ENCODE data around the gene MSANTD2. TPM values are rescaled to one million over a fixed set of nuclear protein-coding genes. Genes with fewer than 3 reads are reported as not detected.

Gene MSANTD2
- 10 to 100 TPM; 19.8 to 32.8 (median 23.5) TPM for total RNA-seq

DNA sequence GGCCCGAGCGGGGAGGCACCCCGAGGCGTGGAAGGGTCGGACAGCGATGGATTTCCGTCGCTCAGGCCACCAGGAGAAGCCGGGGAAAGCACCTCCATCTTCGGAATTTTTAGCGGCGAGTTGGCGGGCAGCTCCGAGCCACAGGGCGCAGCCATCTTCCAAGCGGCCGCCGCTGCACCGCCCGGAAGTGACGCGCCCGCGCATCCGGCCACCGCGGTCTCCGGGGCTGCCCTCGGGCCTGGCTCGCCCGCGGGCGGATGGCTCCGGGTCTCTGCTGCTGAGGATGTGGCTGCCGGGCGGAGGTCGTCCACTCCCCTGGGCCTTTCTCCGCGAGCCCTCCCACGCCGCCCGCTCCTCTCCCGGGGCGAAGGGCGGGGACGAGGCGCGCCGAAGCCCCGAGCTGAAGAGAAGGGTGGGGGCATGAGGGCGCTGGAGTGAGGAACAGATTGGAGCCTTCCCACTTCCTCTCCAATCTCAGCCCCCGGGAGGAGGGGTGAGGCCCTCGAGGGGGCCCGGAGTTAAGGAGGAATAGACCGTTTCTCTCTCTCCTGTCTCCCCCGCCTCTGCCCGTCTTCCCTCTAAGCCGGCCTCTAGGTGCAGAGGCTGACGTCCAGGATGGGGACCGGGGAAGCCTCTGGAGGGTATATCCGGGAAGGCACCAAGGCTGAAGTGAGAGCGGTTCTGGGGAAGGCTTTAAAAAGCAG lies at the start of gene MSANTD2:
Gene MSANTD2 (minus strand): TSS at position 181 of the 704 bp plus-strand sequence. CDS start 26 bp downstream, at position 155.
- no peaks in the 10 kb centered on the region for H3K27me3 ChIP-seq
- H3K4me3 ChIP-seq = peak within 1 kb of the TSS; percentile 76 to 96 (median 90)
- H3K9me3 ChIP-seq = no peaks in the 10 kb centered on the region
- peaks cover 0 to 50% (median 21%) of the 10 kb centered on the region in 4 donors for H3K4me1 ChIP-seq
- H3K27ac ChIP-seq = peak within 1 kb of the TSS; percentile 89 to 98 (median 97)
- WGBS, 2 donors = 0 to 1% methylated on average over 12 to 41 of the region's 62 CpGs
- peaks cover 0 to 6% (median 0%) of the 10 kb centered on the region in 3 donors for H3K36me3 ChIP-seq
- DNase-seq (ENCODE audit: low spot score in 2 of 2) = peak; percentile 62 to 64
- TF ChIP-seq POLR2A (IDR thresholded peaks at IDR 0.05) (peak in 1 of 2 donors; percentile 75), EP300 (IDR thresholded peaks at IDR 0.05) (peak in 1 of 2 donors; percentile 90)
- TF ChIP-seq, protein P1, sequence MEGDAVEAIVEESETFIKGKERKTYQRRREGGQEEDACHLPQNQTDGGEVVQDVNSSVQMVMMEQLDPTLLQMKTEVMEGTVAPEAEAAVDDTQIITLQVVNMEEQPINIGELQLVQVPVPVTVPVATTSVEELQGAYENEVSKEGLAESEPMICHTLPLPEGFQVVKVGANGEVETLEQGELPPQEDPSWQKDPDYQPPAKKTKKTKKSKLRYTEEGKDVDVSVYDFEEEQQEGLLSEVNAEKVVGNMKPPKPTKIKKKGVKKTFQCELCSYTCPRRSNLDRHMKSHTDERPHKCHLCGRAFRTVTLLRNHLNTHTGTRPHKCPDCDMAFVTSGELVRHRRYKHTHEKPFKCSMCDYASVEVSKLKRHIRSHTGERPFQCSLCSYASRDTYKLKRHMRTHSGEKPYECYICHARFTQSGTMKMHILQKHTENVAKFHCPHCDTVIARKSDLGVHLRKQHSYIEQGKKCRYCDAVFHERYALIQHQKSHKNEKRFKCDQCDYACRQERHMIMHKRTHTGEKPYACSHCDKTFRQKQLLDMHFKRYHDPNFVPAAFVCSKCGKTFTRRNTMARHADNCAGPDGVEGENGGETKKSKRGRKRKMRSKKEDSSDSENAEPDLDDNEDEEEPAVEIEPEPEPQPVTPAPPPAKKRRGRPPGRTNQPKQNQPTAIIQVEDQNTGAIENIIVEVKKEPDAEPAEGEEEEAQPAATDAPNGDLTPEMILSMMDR (IDR thresholded peaks at IDR 0.05) = peak in 2 of 5 experiments; percentile 41 to 45

DNA sequence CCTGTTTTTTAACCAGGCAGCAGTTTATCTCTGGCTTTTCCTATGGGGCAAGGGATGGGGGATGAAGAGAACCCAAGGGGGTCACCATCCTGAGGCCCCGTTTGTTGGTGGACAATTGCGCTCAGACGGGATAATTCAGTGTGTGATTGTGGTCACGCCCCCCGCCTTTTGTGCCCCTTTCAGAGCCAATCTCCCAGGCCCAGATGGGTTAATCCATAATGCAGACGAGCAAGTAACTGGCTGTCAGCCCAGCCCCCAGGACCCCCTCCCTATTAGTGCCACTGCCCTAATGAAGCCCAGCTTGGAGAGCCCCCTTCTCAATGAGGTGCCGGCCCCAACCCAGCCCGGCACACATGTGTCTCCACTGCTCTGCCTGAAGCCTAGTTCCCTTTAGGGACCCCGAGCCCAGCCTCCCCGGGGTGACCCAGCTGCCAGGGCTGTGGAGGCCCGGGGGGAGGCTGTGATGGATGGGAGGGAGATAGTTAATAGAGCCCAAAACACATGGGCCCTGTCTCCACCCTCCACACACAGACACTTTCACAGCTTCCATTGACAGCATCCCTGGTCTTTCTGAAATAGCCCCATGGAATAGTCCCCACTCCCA lies 46.0 kb upstream of the MSANTD2 start:
- peaks cover 8 to 99% of the 10 kb centered on the region in 2 donors for H3K27me3 ChIP-seq
- WGBS, 2 donors = 3 to 12% methylated on average over 11 of the region's 11 CpGs
- peaks cover 0 to 18% (median 2%) of the 10 kb centered on the region in 4 donors for H3K4me1 ChIP-seq
- H3K36me3 ChIP-seq = no peaks in the 10 kb centered on the region
- no peak for TF ChIP-seq POLR2A (IDR thresholded peaks at IDR 0.05)
- TF ChIP-seq, protein P1 (IDR thresholded peaks at IDR 0.05) = no peak
- TF ChIP-seq EP300 (IDR thresholded peaks at IDR 0.05) = no peak
- H3K27ac ChIP-seq = no peak overlapping the region
- peaks cover 0 to 5% (median 0%) of the 10 kb centered on the region in 4 donors for H3K9me3 ChIP-seq
- H3K4me3 ChIP-seq = no peak overlapping the region
- no peak for DNase-seq (ENCODE audit: low spot score in 2 of 2)

DNA sequence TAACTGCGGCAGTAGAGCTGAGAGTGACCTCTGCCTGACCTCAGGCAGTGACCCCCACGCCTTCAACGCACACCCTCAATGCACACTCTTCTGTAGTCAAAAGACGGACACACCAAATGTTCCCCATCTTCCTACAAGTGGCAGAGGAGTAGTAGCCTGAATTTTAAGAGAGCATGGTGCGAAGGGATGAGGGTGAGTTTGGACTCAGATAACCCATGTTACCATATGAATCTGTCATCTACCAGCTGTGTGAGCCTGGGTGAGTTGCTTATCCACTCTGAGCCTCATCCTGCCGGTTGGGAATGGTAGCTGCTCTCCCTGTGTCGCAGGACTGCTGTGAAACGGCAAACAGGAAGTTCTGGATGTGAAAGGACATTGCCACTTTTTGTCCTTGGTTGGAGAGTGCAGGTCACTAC lies 44.5 kb upstream of the MSANTD2 start:
- 8% methylated on average over 8 of the region's 8 CpGs for WGBS, 2 donors
- Histone ChIP-seq H3K36me3 (no peaks in the 10 kb centered on the region), H3K9me3 (peaks cover 0 to 5% (median 0%) of the 10 kb centered on the region in 4 donors), H3K4me1 (peaks cover 0 to 23% (median 5%) of the 10 kb centered on the region in 4 donors), H3K4me3 (no peak overlapping the region), H3K27ac (no peak overlapping the region), H3K27me3 (peaks cover 8 to 99% of the 10 kb centered on the region in 2 donors)
- DNase-seq (ENCODE audit: low spot score in 2 of 2) = no peak
- no peak for TF ChIP-seq EP300 (IDR thresholded peaks at IDR 0.05)
- no peak for TF ChIP-seq POLR2A (IDR thresholded peaks at IDR 0.05)
- TF ChIP-seq, protein P1 (IDR thresholded peaks at IDR 0.05) = no peak

DNA sequence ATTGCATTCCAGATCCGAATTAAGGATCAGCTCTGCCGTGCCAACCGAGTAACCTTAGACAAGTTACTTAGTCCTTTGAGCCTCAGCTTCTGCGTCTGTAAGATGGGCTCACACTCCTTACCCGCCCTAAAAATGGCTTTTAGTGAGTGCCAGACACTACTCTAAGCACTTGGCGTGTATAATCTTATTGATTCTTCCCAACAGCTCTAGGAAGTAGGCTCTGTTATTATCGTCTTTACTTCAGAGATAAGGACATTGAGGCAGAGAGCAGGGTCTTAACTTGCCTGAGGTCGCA lies 43.4 kb upstream of the MSANTD2 start:
- Histone ChIP-seq H3K36me3 (no peaks in the 10 kb centered on the region), H3K4me3 (no peak overlapping the region), H3K4me1 (peaks cover 0 to 32% (median 14%) of the 10 kb centered on the region in 4 donors), H3K27ac (no peak overlapping the region), H3K9me3 (no peaks in the 10 kb centered on the region), H3K27me3 (peaks cover 8 to 100% of the 10 kb centered on the region in 2 donors)
- TF ChIP-seq, protein P1 (IDR thresholded peaks at IDR 0.05) = no peak
- TF ChIP-seq EP300 (IDR thresholded peaks at IDR 0.05) = no peak
- TF ChIP-seq POLR2A (IDR thresholded peaks at IDR 0.05) = no peak
- DNase-seq (ENCODE audit: low spot score in 2 of 2) = no peak
- WGBS, 2 donors = 16 to 18% methylated on average over 7 to 8 of the region's 8 CpGs

DNA sequence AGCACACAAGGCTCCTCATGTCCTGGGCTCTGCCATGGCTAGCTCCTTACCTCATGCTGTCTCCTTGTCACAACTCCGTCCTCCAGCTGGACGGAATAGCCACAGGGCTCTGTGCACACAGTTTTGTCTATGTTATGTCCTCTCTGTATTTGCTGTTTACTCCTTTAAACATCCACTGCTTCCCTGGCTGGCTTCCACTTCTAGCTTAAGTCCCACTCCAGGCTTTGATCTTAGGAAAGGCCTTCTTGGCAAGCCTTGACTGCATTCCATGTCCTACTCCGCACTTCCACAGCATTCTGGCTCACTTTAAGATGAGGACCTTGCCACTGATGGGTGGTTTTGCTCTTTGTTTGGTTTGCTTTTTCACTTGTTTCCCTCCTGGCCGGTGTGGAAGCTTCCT lies 42.1 kb upstream of the MSANTD2 start:
- no peak for DNase-seq (ENCODE audit: low spot score in 2 of 2)
- no peak overlapping the region for H3K4me3 ChIP-seq
- H3K27ac ChIP-seq = no peak overlapping the region
- H3K36me3 ChIP-seq = no peaks in the 10 kb centered on the region
- H3K9me3 ChIP-seq = no peaks in the 10 kb centered on the region
- WGBS, 2 donors = 29 to 50% methylated on average over 4 of the region's 4 CpGs
- peaks cover 0 to 34% (median 15%) of the 10 kb centered on the region in 4 donors for H3K4me1 ChIP-seq
- TF ChIP-seq, protein P1 (IDR thresholded peaks at IDR 0.05) = no peak
- no peak for TF ChIP-seq EP300 (IDR thresholded peaks at IDR 0.05)
- no peak for TF ChIP-seq POLR2A (IDR thresholded peaks at IDR 0.05)
- peaks cover 8 to 96% of the 10 kb centered on the region in 2 donors for H3K27me3 ChIP-seq
